ENCODE results near the gene PDE10A. TPM values are rescaled to one million over a fixed set of nuclear protein-coding genes. Genes with fewer than 3 reads are reported as not detected.

Gene PDE10A
- total and polyA plus RNA-seq, 3 experiments from 2014 or later = not detected

DNA sequence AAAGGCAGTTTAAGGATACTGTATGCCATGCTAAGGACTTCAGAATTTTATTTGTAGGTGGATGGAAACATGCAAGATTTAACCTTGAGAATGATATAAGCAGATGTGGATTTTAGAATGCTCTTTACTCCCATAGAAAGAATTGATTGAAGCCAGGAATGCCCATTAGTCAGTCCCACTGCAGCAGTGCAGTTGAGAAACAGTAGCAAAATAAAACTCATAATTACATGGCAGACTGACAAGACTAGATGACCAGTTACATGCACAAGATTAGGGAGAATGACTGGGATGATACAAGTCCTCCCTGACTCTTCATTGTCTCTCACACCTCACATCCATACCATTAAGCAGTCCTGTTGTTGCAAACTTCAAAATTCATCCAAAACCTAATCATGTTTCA is 83.9 kb downstream of the PDE10A start:
- CTCF ChIA-PET = no interaction called here
- H3K27me3 Mint-ChIP-seq = no peaks in the 10 kb centered on the region
- no peak overlapping the region for H3K27ac Mint-ChIP-seq

DNA sequence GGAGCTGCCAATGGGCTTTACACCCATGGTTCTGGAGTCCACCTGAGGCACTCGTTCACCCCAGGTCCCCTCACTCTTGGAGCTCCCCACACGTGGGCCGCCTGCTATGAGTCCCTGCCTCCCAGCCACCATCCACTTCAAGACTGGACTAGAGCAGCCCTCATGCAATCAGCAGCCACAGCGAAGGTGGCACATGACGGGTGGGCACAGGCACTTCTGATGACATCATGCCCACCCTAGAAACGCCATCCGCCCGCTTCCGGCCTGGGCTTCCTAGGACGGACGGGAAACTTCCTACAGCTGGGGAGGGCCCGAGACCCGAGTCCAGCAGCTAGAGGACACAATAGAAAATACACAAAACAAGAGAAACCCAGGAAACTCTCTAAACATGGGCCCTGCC is 85.5 kb downstream of the PDE10A start:
- CTCF ChIA-PET = no interaction called here
- H3K27ac Mint-ChIP-seq = no peak overlapping the region
- peaks cover 0 to 6% (median 2%) of the 10 kb centered on the region in 5 donors for H3K9me3 Mint-ChIP-seq
- H3K4me1 Mint-ChIP-seq = no peaks in the 10 kb centered on the region
- no peaks in the 10 kb centered on the region for H3K27me3 Mint-ChIP-seq
- POLR2A ChIA-PET = no interaction called here
- H3K9me3 ChIP-seq (ENCODE audit: low read length) = no peaks in the 10 kb centered on the region
- no peaks in the 10 kb centered on the region for H3K4me1 ChIP-seq (ENCODE audit: insufficient read depth, low read length)
- H3K27ac ChIP-seq (ENCODE audit: low read depth, low read length) = no peak overlapping the region
- no peaks in the 10 kb centered on the region for H3K36me3 Mint-ChIP-seq
- no peak overlapping the region for H3K4me3 Mint-ChIP-seq
- no peaks in the 10 kb centered on the region for H3K36me3 ChIP-seq (ENCODE audit: insufficient read depth, low read length)
- no peak for DNase-seq
- H3K27me3 ChIP-seq (ENCODE audit: insufficient read depth, low read length, poor library complexity, severe bottlenecking) = no peaks in the 10 kb centered on the region
- no peak overlapping the region for H3K4me3 ChIP-seq (ENCODE audit: low read length)

More for the DNA sequence above, 83.9 kb downstream of the PDE10A start:
- no peak for DNase-seq
- no peaks in the 10 kb centered on the region for H3K4me1 Mint-ChIP-seq
- POLR2A ChIA-PET = no interaction called here
- no peaks in the 10 kb centered on the region for H3K36me3 Mint-ChIP-seq
- no peaks in the 10 kb centered on the region for H3K27me3 ChIP-seq (ENCODE audit: insufficient read depth, low read length, poor library complexity, severe bottlenecking)
- H3K4me3 Mint-ChIP-seq = no peak overlapping the region
- no peak overlapping the region for H3K27ac ChIP-seq (ENCODE audit: low read depth, low read length)
- no peaks in the 10 kb centered on the region for H3K9me3 ChIP-seq (ENCODE audit: low read length)
- no peaks in the 10 kb centered on the region for H3K36me3 ChIP-seq (ENCODE audit: insufficient read depth, low read length)
- H3K9me3 Mint-ChIP-seq = no peaks in the 10 kb centered on the region
- no peaks in the 10 kb centered on the region for H3K4me1 ChIP-seq (ENCODE audit: insufficient read depth, low read length)
- no peak overlapping the region for H3K4me3 ChIP-seq (ENCODE audit: low read length)

DNA sequence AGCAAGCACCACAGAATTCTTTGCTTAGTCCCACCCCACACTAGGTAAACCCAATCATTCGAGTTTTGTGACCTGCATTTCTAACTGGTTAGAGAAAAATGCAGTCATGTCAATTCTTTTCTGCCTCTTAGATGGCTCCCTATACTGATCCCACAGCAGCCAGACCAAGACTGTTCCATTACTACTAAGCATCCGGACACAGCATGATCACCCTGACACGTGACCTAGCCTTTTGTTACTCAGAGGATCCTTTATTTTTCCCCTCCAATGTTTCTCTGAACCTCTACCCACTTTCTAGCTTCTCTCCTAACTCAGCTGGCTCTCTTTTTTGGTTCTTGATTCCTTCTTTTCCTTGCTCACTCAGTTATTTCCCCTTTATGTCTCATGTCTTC is 87.9 kb downstream of the PDE10A start:
- Mint-ChIP-seq H3K36me3 (no peaks in the 10 kb centered on the region), H3K9me3 (peaks cover 0 to 13% (median 2%) of the 10 kb centered on the region in 5 donors), H3K27me3 (no peaks in the 10 kb centered on the region), H3K4me3 (no peak overlapping the region), H3K27ac (no peak overlapping the region), H3K4me1 (no peaks in the 10 kb centered on the region)
- DNase-seq = no peak
- no peaks in the 10 kb centered on the region for H3K9me3 ChIP-seq (ENCODE audit: low read length)
- POLR2A ChIA-PET = no interaction called here
- H3K4me1 ChIP-seq (ENCODE audit: insufficient read depth, low read length) = no peaks in the 10 kb centered on the region
- H3K4me3 ChIP-seq (ENCODE audit: low read length) = no peak overlapping the region
- CTCF ChIA-PET = no interaction called here
- no peaks in the 10 kb centered on the region for H3K27me3 ChIP-seq (ENCODE audit: insufficient read depth, low read length, poor library complexity, severe bottlenecking)
- no peaks in the 10 kb centered on the region for H3K36me3 ChIP-seq (ENCODE audit: insufficient read depth, low read length)
- no peak overlapping the region for H3K27ac ChIP-seq (ENCODE audit: low read depth, low read length)

DNA sequence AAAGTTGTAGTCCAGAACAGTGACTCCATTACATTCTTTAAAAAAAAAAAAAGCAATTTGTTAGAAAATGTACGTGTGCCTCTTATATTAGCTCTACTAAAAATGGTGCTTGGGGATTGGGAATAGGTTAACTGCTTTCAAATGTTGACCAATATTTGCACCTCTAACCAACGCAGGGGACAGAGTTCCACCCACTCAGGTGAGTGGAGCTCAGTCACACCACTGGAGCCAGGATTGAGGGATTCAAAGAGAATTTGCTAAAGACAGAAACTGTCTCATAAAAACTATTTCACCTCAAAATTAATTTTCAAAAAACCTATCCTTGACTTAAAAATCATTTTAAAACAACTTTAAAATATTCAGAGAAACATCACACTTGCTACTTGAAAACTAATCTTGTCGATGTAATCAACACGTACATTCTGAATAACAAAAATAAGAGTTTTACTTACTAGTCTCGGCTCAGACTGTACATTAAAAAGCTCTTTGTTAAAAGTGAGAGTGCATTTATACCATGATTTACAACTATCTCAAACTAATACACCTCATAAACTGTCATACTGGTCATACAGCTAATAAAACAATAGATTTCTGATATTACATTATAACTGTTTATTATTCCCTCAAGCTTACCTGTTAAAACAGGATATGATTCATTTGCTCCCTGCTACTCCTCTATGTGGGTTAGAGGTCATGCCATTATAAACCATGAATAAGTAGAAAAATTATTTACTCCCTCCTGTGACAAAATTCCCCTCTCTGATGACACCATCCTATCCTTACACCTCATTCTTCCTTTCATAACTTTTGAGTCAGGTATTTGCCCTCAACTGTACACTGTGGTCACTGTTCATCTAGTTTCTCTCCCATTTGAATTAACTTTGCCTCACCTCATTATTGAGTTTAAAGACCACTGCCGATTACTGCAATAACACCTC is 88.6 kb downstream of the PDE10A start:
- H3K27me3 ChIP-seq (ENCODE audit: insufficient read depth, low read length, poor library complexity, severe bottlenecking) = no peaks in the 10 kb centered on the region
- ChIA-PET CTCF (no interaction called here), POLR2A (no interaction called here)
- H3K27ac ChIP-seq (ENCODE audit: low read depth, low read length) = no peak overlapping the region
- no peak for DNase-seq
- no peak overlapping the region for H3K27ac Mint-ChIP-seq
- H3K36me3 ChIP-seq (ENCODE audit: insufficient read depth, low read length) = no peaks in the 10 kb centered on the region
- no peak overlapping the region for H3K4me3 Mint-ChIP-seq
- no peaks in the 10 kb centered on the region for H3K36me3 Mint-ChIP-seq
- no peaks in the 10 kb centered on the region for H3K27me3 Mint-ChIP-seq
- no peaks in the 10 kb centered on the region for H3K4me1 ChIP-seq (ENCODE audit: insufficient read depth, low read length)
- no peaks in the 10 kb centered on the region for H3K9me3 ChIP-seq (ENCODE audit: low read length)
- no peak overlapping the region for H3K4me3 ChIP-seq (ENCODE audit: low read length)
- H3K9me3 Mint-ChIP-seq = peaks cover 0 to 13% (median 2%) of the 10 kb centered on the region in 5 donors
- no peaks in the 10 kb centered on the region for H3K4me1 Mint-ChIP-seq

DNA sequence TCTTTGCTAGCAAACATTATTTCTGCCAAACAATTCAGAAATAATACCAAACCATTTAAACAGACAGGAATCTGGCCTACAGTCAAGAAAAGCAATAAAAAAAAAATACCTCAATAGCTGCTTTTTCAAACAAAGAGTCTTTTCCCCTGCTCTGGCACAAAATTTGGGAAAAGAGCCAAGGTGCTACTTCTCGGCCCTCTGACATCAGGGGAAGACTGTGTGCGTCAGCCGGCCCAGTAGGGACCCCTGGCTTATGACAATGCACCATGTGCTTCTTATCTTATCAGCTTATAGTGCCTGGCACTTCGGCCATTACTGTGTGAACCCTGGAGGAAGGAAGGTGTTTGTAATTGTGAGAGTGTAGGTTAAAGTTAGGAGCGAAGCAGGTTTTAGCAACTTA is 89.4 kb downstream of the PDE10A start:
- H3K4me1 ChIP-seq (ENCODE audit: insufficient read depth, low read length) = no peaks in the 10 kb centered on the region
- no peaks in the 10 kb centered on the region for H3K4me1 Mint-ChIP-seq
- no peak for DNase-seq
- H3K27ac Mint-ChIP-seq = no peak overlapping the region
- no peak overlapping the region for H3K4me3 Mint-ChIP-seq
- no peaks in the 10 kb centered on the region for H3K27me3 Mint-ChIP-seq
- POLR2A ChIA-PET = no interaction called here
- peaks cover 0 to 13% (median 2%) of the 10 kb centered on the region in 5 donors for H3K9me3 Mint-ChIP-seq
- CTCF ChIA-PET = interaction anchor here (1.2 kb wide), 1 partner anchor 9 kb away, joined by 4 read pairs; no protein-coding TSS in a partner anchor
- H3K4me3 ChIP-seq (ENCODE audit: low read length) = no peak overlapping the region
- no peaks in the 10 kb centered on the region for H3K36me3 Mint-ChIP-seq
- H3K9me3 ChIP-seq (ENCODE audit: low read length) = no peaks in the 10 kb centered on the region
- H3K36me3 ChIP-seq (ENCODE audit: insufficient read depth, low read length) = no peaks in the 10 kb centered on the region
- no peaks in the 10 kb centered on the region for H3K27me3 ChIP-seq (ENCODE audit: insufficient read depth, low read length, poor library complexity, severe bottlenecking)
- no peak overlapping the region for H3K27ac ChIP-seq (ENCODE audit: low read depth, low read length)

DNA sequence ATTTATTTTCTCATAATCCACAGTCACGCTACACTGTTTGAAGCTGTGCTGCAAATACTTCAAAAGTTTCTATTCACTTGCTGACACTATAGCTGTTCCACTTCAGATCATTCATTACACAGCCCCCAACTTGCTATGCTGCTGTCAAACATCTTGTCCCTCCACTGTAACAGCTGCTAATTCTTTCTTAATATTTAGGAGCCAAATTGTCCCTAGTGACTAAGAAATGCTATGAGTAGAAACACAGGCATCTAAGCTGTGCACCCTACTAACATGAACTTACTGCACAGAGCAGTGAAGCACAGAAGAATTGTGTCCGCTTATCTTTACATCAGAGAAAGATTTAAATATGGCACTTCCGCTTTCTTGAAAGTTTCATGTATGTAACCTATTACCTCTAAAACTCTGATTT is 91.3 kb downstream of the PDE10A start:
- POLR2A ChIA-PET = no interaction called here

DNA sequence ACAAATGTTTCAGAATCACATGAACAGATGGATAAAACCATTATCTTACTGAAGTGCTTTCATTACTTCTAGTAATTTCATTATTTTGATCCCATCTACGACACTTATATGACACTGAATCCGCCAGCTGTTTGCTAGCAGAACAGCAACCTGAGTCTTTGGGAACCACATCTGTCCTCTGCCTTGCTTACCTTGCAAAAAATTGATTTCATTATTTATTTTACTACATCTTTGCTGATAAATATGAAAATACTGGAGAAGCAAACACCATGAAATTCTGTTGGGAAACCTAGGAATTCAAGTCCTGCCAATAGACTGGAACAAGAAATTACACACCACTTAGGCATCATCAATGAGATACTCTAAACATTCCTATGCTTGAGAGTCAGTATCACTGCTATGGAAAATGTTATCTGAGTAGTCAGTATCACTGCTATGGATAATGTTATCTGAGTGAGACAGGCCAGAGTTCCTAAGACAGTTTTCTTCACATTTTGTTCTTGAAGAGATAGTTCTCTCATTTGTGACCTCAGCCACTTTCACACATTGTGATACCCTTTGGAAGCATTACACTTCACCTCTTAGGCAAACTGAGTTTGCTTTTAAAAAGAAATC is 91.9 kb downstream of the PDE10A start:
- Mint-ChIP-seq H3K27ac (no peak overlapping the region), H3K4me3 (no peak overlapping the region), H3K27me3 (no peaks in the 10 kb centered on the region), H3K4me1 (no peaks in the 10 kb centered on the region), H3K36me3 (no peaks in the 10 kb centered on the region), H3K9me3 (peaks cover 0 to 13% (median 2%) of the 10 kb centered on the region in 5 donors)
- no peaks in the 10 kb centered on the region for H3K4me1 ChIP-seq (ENCODE audit: insufficient read depth, low read length)
- DNase-seq = no peak
- H3K9me3 ChIP-seq (ENCODE audit: low read length) = no peaks in the 10 kb centered on the region
- ChIA-PET CTCF (no interaction called here), POLR2A (no interaction called here)
- H3K36me3 ChIP-seq (ENCODE audit: insufficient read depth, low read length) = no peaks in the 10 kb centered on the region
- no peak overlapping the region for H3K4me3 ChIP-seq (ENCODE audit: low read length)
- H3K27ac ChIP-seq (ENCODE audit: low read depth, low read length) = no peak overlapping the region
- H3K27me3 ChIP-seq (ENCODE audit: insufficient read depth, low read length, poor library complexity, severe bottlenecking) = no peaks in the 10 kb centered on the region

More for the DNA sequence above, 91.3 kb downstream of the PDE10A start:
- H3K4me1 ChIP-seq (ENCODE audit: insufficient read depth, low read length) = no peaks in the 10 kb centered on the region
- CTCF ChIA-PET = no interaction called here
- H3K9me3 Mint-ChIP-seq = peaks cover 0 to 13% (median 2%) of the 10 kb centered on the region in 5 donors
- H3K27me3 Mint-ChIP-seq = no peaks in the 10 kb centered on the region
- no peaks in the 10 kb centered on the region for H3K9me3 ChIP-seq (ENCODE audit: low read length)
- H3K4me1 Mint-ChIP-seq = no peaks in the 10 kb centered on the region
- no peak for DNase-seq
- H3K27ac Mint-ChIP-seq = no peak overlapping the region
- no peak overlapping the region for H3K4me3 ChIP-seq (ENCODE audit: low read length)
- H3K27me3 ChIP-seq (ENCODE audit: insufficient read depth, low read length, poor library complexity, severe bottlenecking) = no peaks in the 10 kb centered on the region
- no peak overlapping the region for H3K4me3 Mint-ChIP-seq
- H3K36me3 Mint-ChIP-seq = no peaks in the 10 kb centered on the region
- no peaks in the 10 kb centered on the region for H3K36me3 ChIP-seq (ENCODE audit: insufficient read depth, low read length)
- no peak overlapping the region for H3K27ac ChIP-seq (ENCODE audit: low read depth, low read length)

DNA sequence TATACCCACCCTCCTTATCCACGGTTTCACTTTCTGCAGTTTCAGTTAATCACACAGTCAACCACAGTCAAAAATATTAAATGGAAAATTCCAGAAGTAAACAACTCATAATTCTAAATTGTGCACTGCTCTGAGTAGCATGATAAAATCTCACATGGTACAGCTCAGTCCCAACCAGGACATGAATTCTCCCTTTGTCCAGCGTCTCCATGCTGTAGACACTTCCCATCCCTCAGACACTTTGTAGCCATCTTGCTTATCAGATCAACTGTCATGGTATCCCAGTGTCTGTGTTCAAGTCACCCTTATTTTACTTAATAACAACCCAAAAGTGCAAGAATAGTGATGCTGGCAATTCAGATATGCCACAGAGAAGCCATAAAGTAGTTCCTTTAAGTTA is 94.7 kb downstream of the PDE10A start:
- POLR2A ChIA-PET = no interaction called here
- CTCF ChIA-PET = no interaction called here
- no peaks in the 10 kb centered on the region for H3K9me3 ChIP-seq (ENCODE audit: low read length)
- Mint-ChIP-seq H3K36me3 (no peaks in the 10 kb centered on the region), H3K27me3 (no peaks in the 10 kb centered on the region), H3K4me1 (no peaks in the 10 kb centered on the region), H3K27ac (no peak overlapping the region), H3K9me3 (peaks cover 0 to 22% (median 1%) of the 10 kb centered on the region in 5 donors), H3K4me3 (no peak overlapping the region)
- H3K4me1 ChIP-seq (ENCODE audit: insufficient read depth, low read length) = no peaks in the 10 kb centered on the region
- H3K27ac ChIP-seq (ENCODE audit: low read depth, low read length) = no peak overlapping the region
- H3K27me3 ChIP-seq (ENCODE audit: insufficient read depth, low read length, poor library complexity, severe bottlenecking) = no peaks in the 10 kb centered on the region
- DNase-seq = no peak
- H3K4me3 ChIP-seq (ENCODE audit: low read length) = no peak overlapping the region
- H3K36me3 ChIP-seq (ENCODE audit: insufficient read depth, low read length) = no peaks in the 10 kb centered on the region

Data from CD8-positive, alpha-beta memory T cell (primary cell).